Globus pallidus (tissue), 1 donor: ENCODE measurements around the gene SMAD9.
A peak's percentile ranks its signal among the peaks of the same experiment; 100 is the strongest.

Experiments
- DNase-seq: peaks from one replicate; pipeline ENCODE4 v3.0.0-alpha.2; 2015; ENCODE audit warnings: low spot score

SMAD9 gene

DNA sequence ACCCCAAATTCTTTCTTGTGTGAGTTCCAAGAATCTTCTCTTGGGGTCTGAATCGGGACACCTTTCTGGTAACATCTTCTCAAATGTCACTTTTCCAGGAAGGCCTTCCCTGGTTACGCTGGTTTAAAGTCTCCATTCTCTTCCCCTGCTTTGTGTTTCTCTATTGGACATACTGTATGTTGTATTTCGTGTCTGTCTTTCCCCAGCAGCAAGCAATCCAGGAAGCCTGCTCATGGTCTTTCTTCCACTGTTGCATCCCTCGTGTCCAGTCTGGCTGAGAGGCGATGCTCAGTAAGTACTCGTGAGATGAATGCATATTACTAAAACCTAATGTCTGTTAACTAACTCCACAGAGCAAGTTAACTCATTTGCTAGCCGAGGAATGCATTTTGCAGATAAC, 57.3 kb downstream of the SMAD9 start:
- DNase-seq, result no peak

DNA sequence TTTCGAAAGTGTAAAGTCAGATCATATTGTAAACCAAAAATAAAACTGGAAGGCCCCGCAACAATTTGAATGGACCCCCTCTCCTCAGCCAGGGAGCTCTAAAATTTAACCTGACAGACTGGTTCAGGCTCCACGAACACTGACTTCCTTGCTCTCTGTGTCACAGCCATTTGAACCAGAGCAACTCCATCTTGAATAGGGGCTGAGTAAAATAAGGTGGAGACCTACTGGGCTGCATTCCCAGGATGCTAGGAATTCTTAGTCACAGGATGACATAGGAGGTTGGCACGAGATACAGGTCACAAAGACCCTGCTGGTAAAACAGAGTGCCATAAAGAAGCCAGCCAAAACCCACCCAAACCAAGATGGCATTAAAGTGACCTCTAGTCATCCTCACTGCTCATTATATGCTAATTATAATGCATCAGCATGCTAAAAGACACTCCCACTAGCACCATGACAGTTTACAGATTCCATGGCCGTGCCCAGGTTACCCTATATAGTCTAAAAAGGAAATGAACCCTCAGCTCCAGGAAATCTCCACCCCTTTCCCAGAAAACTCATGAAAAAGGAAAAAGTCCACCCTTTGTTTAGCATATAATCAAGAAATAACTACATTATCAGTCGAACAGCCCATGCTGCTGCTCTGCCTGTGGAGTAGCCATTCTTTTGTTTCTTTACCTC, 57.9 kb downstream of the SMAD9 start:
- no peak for DNase-seq

DNA sequence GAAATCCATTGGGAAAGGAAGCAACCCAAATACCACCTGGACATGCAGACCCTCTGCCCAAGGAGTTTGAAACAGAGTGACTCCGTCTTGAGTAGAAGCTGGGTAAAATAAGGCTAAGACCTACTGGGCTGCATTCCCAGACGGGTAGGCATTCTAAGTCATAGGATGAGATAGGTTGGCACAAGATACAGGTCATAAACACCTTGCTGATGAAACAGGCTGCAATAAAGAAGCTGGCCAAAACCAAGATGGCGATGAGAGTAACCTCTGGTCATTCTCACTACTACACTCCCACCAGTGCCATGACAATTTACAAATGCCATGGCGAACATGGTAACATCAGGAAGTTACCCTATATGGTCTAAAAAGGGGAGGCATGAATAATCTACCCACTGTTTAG, 60.8 kb downstream of the SMAD9 start:
- DNase-seq, result no peak

DNA sequence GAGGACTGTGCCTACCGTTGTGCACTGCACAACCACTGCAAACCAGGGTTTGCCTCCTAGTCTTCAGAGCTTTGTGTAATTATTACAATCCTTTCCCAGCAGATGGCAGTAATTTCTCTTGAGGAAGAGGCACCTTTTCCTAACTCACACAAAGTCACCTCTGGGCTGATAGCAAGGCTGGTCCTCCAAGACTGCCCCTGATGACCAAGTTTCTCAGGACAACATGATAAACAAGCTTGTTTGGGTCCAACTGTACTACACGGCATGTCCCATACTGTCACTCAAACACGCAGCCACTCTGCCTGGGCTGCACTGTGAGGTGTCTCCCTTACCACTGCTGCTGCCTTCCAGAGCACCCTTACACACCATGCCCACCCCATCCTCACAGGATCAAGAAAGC, 61.7 kb downstream of the SMAD9 start:
- DNase-seq, result peak; percentile 17

DNA sequence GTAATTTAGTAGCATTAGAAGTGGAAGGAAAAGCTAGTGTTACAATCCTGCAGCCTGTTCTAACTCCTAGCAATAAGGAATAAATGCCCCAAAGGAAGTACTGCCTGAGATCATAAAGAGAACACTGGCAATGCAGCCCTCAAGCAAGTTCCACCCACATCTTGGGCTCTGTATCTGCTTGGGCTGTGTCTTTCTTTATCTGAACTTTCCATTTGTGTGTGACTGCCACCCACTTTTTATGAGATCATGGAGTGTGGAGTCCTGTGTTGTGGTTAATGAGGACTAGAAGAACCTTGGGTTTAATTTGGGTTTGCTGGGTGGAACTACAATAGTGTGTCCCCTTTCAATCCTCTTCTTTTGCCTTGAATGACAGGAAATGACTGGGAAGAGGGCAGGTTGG, 62.8 kb downstream of the SMAD9 start:
- no peak for DNase-seq

DNA sequence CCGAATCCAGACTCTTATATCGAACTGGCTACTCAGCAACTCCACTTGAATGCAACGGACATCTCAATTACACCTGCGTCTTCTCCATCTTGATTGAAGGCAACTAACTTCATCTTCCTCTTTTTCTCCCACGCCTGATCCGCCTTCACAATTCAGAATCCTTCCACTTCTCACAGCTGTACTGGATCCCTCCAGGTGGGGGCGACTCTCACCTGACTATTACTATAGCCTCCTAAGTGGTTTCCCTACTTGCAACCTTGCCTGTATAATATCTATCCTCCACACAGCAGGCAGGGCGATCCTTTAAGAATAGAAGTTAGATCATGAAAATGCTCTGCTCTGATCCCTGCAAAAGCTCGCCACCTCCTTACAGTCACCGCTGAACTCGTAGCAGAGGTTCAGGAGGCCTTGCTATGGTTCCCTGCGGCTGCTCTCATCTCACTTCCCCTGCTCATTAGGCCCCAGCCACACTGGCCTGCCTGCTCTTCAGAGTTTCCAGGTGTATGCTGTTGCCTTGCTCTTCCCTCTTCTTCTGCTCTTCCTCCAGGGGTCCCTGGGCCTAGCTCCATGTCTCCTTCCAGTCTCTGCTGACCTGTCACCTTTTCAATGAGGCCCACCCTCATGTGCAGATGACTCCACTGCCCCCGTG, 69.1 kb downstream of the SMAD9 start:
- no peak for DNase-seq

DNA sequence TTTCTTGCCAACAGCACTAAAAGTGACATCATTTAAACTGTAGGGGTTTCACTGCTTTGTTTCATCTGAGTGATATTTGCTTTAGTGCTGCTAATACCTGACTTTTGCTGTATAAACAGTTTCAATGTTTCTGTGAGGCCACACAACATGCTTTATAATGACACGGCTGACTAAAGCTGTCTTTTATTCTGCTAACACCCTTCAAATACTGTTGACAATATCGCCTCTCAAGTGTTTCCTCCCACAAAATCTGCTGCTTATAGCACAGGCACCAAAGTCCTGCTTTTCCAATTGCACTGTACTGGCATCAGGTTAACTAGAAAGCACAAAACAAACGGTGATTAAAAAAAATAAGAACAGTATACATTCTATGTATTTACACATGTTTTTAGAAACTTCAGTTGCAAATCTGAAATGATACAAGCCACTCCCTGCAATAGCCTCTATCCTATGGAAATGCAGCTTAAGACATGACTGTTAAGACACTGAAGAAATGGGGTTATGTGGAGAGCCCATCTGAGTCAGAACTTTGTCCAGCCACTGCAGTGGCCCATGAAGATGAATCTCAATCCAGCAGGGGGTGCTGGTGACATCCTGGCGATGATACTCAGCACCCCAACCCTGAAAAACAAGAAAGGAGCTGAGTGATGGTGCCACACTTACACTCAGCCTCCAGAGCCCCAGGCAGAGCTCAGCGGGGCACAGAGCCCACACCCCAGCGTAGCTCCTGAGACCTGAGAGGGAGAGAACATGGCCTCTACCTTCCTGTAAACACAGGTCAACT, 71.6 kb downstream of the SMAD9 start:
- no peak for DNase-seq

DNA sequence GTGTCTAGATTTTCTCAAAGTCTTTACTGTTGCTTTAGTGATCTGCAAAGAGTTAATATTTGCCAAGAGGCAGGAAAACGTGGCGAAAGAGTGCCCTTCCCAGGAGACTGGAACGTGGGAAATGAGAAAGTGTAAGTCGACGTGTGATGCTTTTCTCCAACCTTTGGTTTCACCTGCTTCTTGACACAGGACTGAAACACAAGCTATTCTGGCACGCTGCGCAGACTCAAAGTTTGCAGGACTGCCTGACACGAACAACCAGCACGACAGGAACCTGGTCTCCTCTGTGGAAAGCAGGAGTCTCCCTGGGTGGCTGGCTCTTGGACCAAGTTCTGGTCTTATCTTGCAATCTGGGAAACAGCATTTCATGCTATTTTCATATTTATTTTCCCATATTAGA, 72.4 kb downstream of the SMAD9 start:
- no peak for DNase-seq

DNA sequence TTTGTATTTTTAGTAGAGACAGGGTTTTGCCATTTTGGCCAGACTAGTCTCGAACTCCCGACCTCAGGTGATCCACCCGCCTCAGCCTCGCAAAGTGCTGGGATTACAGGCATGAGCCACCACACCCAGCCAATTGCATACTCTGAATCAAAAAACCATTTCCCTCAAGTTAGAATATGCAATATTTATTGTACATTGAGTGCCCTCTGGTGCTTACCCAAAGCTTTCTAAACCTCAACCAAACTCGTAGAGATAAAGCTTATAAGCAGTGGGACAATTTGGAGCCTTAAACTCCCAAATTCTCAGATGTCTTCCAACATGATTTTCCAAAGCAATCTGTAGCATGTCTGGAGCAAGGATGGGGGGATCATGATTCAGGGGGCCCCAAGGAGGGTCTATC, 78.6 kb downstream of the SMAD9 start:
- DNase-seq, result no peak

DNA sequence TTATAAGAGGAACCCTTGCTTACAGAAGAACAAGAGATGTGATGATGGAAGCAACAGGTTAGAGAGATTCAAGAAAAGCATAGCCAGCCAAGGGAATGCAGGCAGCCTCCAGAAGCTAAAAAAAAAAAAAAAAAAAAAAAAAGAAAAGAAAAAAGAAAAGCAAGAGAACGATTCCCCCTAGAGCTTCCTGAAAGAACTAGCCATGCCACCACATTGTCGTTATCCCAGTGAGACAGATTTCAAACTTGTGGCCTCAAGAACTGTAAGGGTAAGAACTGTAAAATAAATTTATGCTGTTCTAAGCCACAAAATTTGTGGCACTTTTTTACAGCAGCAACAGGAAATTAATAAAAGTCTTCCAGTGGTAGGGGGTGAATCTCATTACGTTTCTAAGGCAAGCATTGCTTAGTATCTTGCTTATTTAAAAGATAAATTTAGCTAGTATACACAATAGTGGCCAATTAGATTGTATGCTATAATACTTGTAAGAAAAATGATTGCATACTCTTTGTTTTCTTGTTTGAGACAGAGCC, 79.3 kb downstream of the SMAD9 start:
- DNase-seq, result no peak

DNA sequence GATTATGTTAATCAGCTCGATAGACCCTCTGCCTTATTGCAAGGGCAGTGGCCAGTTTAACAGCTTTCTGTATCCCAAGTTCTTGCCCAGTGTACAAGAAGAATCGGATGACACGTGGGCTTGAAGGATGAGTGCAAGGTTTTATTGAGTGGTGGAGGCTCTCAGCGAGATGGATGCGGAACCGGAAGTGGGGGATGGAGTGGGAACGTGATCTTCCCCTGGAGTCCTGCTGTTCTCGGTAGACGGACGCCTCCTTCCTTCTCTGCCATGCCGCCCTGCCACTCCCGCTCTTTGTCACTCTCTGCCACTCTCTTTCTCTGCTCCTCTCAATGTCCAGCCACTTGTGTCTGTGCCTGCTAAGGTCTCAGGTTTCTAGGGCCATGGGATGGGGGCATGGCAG, 80.1 kb downstream of the SMAD9 start:
- no peak for DNase-seq

DNA sequence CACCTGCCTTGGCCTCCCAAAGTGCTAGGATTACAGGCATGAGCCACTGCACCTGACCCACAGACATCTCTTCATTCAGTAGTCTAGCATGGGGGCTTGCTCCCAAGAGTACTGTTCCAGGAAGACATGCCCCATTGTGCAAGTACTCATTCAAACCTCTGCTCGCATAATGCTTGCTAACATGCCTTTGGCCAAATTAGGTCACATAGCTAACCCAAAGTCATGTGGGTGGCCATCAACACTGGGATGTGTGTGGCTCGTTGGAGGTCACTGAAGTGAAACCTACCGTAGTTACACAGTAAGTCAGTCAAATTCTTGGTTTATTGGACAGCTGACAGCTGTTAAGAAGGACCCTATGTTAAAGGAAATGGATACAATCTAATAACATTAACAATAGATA, 80.8 kb downstream of the SMAD9 start:
- no peak for DNase-seq

DNA sequence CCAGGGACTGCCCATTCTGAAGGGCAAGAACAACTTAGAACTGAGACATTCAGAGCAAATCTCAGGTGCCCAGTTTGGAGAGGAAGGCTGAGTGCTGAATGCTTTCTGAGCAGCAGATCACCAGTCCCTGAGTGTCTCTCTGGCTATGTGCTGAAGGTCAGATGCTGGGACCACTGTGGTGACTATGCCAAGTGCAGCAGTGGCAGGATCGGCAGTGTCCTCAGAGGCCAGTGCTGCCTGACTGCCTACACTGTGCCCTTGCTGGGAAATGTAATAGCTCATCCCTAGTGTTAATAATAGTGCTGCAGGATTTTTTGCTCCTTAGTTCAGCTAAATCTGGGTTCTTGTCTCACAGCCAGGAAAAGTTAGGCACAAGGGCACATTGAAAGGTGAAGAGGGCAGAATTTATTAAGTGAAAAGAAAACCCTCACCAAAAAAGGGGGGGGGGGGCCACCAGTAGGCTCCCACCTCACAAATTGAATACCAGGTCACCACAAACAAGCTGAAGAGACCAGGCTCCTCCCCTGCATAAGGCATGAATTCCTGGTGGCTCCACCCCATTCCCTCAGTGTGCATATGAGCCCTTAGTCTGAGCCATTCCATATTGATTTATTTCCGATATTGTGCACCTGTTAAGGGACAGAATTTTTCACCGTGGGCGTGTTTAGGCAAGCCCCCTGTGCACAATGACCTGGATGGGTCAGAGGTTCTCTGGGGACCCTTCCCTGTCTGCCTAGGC, 82.5 kb downstream of the SMAD9 start:
- no peak for DNase-seq

DNA sequence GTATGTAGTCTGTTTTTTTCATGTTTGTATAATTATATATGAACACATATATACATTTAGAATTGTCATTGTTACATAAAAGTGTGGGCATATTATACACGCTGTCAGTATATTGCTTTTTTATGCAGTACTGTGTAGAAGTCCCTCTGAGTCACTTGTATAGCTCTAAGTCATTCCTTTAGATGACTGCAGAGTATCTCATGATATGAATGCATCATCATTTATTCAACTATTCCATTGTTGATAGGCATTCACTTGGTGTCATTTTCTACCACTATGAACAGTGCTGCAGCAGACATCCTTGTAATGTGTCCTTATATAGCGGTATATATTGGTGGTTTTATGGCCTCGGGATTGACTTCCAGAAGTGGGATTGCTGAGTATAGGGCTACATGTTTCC, 85.7 kb downstream of the SMAD9 start:
- no peak for DNase-seq

DNA sequence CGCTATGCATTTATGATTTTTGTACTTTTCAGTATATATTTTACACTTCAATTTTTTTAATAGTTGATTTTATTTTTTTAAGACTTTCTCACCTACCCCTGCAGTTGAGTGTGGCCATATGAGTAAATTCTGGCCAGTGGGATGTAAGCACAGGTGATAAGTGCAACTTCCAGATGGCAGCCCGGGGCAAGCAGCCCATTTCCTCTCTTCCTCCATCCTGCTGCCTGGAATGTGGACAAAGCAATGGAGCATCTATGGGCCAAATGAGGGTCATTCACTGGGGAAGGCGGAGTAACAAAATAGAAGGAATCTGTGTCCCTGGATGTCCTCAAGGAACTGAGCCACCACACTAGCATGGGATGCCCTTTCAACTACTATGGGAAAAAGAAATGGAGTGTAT, 88.7 kb downstream of the SMAD9 start:
- DNase-seq, result no peak

DNA sequence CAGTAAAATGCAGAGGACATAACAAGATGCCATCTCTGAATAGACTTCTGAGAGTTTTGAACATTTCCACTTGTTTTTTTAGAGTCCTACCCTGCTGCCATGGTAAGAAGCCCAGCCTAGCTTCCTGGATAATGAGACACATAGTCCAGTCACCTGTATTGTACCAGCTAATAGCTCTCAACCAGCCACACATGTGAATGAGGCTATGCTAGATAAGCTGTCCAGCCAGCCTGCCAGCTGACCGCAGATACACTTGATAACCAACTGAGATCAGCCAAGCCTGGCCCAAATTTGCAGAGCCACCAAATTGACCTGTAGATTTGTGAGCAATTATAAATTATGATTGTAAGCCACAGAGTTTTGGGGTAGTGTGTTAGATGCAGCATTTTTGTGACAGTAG, 90.3 kb downstream of the SMAD9 start:
- no peak for DNase-seq

DNA sequence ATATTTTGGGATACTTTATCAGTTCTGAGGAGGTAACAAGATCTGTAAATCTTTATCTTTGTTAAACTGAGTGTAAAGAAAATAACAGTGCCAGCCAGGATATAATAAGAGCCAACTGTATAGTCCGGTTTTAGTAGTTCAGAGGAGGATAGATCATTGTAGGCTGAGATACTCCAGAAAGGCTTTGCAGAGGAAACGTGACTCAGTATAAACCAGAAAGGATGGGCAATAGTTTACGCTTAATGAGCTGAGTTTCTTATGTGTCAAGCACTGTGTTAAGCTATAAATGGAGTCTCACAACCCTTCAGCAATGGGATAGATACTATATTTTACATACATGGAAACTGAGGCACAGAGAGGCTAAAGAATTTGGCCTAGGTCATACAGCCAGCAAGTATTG, 97.3 kb downstream of the SMAD9 start:
- no peak for DNase-seq

DNA sequence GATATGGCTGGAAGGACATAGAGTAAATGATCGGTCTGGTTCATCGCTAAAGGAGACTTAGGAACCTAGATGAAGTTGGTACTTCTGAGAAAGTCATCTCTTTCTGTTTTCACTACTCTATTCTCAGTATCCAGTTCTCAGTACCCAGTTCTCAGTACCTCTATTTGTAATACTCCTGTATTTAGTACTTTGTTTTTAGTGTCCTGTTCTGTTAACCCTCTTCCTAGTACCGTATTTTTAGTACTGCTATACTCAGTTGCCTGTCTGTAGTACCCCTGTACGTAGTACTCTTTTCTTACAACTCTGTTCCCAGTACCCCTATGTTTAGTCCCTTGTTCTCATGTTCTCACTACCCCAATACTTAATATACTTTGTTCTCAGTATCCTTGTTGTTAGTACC, 99.8 kb downstream of the SMAD9 start:
- DNase-seq, result no peak

DNA sequence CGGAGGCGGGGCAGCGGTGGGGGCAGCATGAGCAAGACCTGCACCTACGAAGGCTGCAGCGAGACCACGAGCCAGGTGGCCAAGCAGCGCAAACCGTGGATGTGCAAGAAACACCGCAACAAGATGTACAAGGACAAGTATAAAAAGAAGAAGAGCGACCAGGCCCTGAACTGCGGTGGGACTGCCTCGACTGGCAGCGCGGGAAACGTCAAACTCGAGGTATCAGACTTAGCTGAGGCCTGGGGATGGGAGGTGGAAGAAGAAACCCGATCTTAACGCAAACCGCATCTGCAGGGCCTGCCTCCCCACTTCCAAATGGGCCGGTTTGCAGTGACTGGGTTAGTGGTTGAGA, 100.3 kb downstream of the SMAD9 start:
- peak; percentile 11 for DNase-seq

DNA sequence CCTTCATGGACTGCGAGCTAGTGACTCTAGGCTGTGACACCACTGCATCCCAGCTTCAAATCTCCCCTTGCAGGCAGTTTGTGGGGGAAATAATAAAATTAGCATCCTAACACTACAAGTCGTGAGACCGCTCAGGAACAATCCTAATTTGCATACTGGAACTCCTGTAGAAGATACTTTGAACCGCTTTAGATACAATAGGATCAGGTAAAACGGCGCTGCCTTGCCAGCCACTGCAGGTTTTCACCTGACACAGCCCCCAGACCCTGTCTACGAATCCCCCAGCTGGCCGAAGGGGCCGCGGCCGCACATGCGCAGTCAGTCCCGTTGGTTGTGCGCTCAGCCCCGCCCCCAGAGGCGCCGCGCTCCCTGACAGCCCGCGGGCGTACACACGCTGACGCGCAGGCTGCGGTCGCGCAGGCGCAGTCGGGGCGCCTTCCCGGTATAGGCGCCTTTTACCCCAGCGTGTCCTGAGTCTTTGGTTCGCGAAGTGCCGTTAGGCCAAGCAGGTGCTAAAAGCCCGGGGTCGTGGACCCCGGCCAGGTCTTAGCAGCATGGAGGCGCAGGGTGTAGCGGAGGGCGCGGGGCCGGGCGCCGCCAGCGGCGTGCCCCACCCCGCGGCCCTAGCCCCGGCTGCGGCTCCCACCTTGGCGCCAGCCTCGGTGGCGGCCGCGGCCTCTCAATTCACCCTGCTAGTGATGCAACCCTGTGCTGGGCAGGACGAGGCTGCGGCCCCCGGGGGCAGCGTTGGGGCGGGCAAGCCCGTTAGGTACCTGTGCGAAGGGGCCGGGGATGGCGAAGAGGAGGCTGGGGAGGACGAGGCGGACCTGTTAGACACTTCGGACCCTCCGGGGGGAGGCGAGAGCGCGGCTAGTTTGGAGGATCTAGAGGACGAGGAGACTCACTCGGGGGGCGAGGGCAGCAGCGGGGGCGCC, 101.0 kb downstream of the SMAD9 start, which contains the start of gene RFXAP:
RFXAP (plus strand) TSS at position 419 of the 935 bp plus-strand sequence; CDS start at position 555, 136 bp downstream.
- peak; percentile 88 for DNase-seq
